HG02885 (cell line): ENCODE data around the gene SPART.
A peak's percentile ranks its signal among the peaks of the same experiment; 100 is the strongest.

Experiments used
- ATAC-seq: cut with Tn5 transposase; IDR thresholded peaks from one replicate; pipeline ENCODE4 v1.9.1; 2021; ENCODE audit warnings: mild to moderate bottlenecking; ENCODE audit not compliant: unreplicated experiment, poor library complexity

The SPART gene, protein sequence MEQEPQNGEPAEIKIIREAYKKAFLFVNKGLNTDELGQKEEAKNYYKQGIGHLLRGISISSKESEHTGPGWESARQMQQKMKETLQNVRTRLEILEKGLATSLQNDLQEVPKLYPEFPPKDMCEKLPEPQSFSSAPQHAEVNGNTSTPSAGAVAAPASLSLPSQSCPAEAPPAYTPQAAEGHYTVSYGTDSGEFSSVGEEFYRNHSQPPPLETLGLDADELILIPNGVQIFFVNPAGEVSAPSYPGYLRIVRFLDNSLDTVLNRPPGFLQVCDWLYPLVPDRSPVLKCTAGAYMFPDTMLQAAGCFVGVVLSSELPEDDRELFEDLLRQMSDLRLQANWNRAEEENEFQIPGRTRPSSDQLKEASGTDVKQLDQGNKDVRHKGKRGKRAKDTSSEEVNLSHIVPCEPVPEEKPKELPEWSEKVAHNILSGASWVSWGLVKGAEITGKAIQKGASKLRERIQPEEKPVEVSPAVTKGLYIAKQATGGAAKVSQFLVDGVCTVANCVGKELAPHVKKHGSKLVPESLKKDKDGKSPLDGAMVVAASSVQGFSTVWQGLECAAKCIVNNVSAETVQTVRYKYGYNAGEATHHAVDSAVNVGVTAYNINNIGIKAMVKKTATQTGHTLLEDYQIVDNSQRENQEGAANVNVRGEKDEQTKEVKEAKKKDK

DNA sequence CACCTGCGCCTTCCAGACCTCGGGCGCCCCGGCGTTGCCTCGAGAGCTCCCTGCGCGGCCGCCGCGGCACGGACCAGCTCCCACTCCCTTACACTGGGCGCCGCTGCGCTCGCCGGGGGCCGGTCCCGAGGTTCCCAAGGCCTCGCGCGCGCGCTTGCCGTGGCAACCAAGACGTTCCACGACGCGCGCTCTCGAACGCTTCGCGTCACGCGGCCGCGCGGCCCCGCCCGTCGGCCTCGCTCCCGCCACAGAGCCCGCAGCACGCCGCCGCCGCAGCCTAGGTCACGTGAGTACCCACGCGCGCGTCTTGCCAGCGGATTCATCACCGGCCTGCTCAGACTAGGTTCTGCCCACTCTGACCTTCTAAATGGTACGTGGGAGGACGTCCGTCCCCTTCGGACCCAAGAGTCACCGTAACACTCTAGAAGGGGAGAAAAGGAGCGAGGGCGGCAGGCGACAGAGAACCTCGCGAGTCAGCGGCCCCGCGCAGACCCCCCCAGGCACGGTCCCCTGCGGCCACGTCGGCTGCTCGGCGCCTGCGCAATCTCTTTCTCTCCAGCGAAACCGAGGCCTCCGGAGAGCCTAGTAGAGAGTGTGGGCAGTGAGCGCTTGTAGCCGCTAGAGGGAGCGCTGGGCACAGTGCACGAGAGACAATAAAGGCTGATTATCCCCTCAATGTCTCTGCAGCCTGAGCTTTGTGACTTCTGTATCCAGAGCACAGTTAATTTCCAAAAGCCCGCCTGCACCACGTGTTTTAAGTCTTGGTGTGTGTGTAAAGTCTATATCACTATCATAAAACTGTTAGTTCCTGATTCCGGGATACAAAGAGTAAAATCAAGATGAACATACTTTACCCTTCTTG, at the start of gene SPART:
SPART (minus strand) TSS at position 173 of the 862 bp plus-strand sequence. CDS start 10,564 bp downstream, outside the sequence.
- peak; percentile 95 for ATAC-seq

DNA sequence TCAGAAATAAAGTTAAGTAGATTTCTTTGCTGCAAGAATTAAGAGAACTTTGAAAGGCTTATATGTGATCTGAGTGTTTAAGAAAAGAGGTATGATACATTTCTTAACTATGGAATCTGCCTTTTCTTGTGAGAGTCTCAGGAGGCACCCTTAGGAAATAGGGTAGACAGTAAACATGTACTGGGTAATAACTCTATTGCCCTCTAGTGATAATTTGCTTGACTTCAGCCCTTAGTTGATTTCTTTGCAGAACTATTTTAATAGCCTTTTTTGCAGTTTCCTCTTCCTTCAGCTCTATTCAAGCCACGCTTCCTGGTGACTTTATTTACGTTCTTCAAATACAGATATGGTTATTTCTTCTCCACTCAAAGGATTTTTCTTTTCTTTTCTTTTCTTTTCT, 49.1 kb upstream of the SPART start:
- no peak for ATAC-seq

DNA sequence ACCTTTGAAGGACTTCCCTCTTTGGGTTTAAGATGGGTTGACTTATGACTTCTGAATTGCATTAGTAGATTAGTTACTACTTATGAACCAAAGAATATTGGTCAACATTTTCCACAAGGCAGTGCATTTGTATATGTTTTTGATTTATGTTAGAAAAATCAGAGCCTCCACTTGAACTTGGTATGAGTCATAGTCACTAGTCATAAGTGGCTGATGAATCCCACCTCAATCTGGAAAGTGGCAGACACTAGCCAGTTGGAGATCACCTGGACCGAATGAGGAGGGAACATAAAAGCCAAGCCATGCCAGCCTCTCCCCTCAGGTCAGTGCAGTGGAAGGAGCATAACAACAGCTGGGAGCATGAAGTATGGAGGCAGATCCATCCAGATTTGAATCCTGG, 39.3 kb upstream of the SPART start:
- ATAC-seq, result no peak

DNA sequence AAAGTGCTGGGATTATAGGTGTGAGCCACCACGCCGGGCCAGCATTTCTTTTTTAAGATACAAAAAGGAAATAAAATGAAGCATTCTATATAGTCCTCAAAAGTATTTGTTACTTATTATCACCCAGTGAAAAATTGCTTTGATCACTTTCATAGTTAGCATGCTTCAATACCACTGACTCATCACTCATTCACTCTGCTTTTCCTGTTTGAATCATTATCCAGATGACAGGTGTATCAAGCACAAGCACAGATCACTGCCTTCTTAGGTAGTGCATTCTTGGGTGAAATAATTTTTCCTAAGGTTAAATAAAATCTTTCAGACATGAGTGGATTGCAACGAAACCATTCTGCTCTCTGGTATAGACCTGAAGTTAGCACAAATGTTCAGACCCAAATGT, 35.8 kb upstream of the SPART start:
- no peak for ATAC-seq

DNA sequence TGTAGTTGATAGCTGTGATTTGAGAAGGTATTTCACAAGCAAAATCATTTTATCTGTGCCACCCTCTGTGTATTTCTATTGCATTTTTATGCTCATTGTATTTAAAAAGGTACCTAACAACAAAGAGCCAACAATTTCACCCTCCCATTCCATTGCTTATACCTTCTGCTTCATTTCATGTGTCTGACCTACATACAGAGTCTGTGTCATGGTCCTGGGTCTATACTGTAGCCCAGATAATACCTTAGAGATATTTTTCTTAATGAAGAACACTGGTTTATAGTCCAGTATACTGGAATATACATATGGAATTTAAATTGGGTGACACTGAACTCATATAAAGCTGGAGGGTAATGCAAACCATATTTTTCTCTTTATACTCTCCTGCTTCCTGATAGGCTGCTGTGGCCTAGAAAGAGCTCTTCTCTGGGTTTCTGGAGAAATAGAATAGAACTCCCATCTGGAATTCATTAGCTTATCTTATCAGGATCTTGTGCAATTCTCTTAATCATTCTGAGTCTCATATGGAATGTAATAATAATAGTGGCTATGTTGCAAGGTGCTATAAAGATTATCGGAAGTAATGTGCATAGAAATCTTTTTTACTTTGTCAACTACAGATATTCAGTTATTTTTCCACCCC, 31.8 kb upstream of the SPART start:
- no peak for ATAC-seq

DNA sequence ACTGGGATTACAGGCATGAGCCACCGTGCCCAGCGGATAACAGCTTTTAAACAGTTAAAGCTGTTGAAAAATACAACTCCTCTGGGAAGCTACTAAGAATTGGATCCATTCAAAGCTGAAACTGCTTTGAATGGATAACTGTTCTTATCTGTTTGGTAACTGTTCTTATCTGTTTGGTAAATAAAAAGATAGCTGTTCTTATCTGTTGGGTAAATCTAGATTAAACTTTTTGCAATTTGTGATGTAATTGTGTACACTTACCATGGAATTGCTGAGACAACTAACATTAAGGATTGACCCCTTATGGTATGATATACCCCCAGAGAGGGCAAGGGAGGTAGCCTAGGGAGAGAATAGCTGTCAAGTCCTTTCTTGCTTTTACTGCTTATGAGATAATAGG, 27.9 kb upstream of the SPART start:
- no peak for ATAC-seq

DNA sequence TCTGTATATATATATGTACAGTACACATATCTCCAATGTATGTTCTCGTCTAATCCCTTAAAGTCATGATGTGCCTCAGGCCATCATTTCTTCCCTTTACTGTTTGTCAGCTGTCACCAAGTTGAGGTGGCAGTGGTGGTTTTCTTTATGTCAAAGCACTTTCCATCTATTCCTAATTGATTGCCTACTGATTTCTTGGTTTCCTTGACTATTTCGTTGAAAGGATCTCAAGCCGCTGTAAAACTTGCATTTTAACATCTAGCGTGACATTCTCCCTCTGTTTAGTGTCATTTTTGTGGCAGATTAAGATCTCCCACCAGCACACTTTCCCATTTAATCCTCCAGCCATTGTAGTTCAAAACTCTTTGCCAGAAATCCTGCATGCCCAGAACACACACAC, 25.0 kb upstream of the SPART start:
- ATAC-seq, result no peak

DNA sequence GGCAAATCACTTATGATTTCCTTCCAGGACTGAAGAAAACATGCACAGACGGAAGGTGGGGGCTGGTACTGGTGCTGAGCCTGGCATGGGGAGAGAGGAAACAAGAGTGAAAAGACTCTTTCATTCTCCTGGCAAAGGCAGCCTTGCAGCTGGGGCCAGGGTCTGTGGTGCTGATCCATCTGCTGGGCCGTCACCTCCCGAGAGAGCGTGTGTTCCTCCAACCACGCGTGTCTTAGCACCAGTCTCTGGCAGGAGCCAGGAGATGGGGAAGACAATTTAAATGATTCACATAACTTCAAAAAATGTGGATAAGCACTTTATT, 23.9 kb upstream of the SPART start:
- no peak for ATAC-seq

DNA sequence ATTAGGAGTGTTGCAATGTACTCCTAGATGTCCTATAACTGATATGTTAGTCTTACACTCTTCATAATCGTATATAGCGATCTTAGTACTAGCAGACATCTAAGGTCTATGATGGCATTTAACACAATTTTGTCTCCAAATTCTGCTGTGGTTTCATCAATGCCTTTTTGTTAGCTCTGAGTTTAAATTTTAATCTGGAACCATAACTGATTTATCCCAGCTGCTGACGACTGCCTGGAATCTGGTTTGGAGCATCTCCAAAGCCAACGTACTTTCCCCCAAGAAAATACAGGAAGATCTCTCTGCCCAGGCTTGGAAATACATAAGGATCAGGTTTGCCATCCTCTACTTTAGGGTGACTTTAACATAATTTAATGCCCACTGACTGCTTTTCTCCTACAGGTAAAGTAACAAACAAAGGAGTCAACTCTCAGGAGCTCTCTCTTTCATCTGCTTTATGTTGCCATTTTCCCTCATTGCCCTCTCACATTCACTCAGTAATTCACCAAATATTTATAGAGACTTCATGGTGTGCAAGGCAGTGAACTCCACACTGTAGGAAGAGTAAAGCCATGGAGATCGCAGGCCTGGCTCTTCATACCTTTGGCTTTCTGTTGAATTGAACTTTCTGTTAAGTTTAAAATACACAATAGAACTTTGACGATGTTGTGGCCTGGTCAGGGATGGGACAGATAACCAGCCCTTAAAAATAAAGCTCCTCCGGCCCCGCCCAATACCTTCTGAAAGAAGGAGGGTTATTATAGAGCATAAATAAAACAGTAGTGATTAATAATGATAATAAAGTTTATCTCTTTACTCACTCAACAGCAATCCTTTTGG, 23.3 kb upstream of the SPART start:
- ATAC-seq, result no peak

DNA sequence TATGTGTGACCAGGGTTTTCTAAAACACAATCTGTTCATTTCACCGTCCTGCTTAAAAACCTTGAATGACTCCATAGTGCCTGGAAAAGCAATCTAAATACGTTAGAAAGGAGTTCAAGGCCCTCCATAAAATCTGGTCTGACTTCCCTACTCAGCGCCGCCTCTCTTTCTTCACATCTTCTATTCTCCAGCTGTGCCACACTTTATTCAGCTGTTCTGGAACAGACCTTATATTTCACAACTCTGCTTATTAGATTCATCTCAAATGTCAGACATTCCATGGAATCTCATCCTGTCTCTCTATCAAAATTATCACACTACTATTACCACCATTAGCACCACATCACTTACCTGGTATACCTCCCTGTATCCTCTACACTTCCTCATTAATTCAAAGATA, 19.8 kb upstream of the SPART start:
- ATAC-seq, result no peak

DNA sequence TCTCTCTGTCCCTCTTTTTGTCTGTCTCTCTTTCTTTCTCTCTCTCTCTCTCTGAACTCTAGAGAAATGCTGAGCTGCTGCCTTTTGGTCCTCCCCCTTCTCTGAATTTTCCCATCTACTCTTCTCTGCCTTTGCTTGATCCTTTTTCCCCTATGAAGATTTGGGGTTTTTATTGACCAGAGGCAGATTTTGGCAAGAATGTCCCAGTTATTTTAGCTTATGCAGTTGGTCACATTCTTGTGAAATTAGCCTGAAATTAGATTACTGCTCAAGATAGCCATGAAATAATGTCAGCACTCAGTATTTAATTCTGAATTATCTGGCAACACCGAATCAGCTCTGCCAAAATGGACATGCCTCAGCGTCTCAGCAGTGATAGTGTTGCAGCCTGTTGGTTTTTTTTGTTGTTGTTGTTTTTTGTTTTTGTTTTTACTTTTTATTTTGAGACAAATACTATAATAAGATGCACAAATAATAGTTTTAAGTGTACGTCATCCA, 17.2 kb upstream of the SPART start:
- no peak for ATAC-seq

DNA sequence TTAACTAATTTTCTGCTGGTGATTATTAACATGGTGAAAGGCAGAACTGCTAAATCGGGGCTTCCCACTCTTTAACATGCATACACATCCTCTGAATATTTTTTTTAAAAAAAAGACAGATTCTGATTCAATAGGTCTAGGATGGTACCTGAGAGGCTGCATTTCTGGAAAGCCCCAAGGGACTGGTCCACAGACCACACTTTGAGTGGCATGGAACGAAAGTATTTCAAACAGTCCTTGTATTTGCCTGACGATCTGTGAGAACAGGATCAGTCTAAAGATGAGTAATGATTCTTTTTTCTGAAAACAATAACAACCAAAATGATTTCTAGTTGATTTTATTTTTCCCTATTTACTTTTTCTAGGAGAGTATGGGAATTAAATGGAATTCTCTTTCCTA, 16.7 kb upstream of the SPART start:
- no peak for ATAC-seq

DNA sequence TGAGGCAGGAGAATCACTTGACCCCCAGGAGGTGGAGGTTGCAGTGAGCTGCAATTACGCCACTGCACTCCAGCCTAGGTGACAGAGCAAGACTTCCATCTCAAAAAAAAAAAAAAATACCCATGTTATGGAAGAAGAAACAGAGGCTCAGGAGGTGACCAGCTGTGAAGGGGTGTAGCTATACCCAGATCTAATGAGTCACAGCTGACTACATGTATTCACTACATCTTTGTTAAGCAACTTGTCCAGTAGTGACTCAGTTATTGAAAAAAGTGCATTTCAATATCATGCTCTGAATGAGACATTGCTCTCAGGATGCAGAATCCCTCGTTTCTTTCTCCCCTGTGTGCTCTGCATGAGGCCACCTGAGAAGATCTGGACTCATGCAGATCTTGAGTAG, 16.1 kb upstream of the SPART start:
- ATAC-seq, result no peak

DNA sequence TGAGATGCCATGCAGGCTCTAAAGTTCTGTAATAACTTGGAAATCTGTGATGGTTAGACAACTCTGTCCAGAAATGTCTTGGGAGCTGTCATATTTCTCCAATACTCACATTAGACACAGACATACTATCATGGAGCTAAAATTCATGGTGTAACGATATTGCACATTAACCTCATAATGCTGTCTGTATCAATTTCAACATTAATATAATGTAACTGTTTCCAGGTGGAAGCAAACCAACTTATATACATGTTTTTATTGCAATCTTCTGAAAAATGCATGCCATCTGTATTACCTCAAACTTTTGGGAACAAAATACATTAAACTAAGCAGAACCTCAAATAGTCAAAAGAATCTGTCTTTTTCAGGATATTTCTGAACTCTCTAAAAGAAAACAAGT, 14.7 kb upstream of the SPART start:
- ATAC-seq, result no peak

DNA sequence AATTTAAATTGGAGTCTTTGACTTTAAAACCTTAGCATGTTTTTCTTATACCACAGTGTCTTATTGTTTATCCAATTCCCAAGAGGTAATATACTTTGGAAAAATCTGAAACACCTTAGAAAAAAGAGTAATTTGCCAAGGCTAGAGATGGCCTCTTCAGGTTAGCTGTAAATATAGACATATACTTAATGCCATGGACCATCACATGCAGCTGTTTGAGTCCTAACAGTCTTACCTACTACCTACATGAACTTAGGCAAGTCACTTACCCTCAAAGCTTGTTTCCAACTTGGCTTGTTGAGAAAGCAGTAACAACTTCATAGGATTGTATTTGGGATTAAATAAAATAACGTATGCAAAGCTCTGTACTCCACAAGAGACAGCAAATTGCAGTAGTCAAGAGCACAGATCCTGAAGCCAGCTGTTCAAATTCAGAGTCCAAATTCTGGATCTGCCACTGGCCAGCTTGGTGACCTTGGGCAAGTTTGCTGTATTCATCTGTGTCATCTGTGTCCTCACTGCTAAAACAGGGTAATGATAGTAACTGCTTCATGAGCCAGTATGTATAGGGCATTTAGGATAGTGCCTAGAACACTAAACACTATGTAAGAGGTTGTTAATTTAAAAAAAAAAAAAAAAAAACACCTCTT, 13.2 kb upstream of the SPART start:
- no peak for ATAC-seq

DNA sequence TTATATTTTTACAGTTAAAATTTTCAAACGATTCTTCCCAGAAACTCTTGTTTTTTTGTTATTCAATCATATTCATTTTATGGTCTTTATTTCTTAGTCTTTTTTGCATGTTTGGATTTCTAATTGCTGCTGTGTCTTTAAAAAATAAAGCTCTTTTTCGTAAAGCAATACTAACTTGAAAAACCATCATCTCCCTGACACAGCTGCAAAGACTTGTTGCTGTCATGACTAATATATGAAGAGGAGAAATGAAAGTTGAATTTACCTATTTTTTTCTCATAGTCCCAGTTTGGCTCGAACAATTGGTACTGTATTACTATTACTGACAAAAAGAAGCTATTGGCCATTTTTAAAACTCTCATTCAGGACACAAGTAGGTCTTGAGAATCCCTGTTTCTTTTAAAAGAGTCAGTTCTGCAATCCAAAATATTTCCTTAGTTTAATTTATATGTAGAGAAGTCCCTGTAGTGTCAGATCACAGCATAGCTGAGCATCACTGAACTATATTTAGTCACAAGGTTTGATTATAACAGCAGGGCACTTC, 12.1 kb upstream of the SPART start:
- no peak for ATAC-seq

DNA sequence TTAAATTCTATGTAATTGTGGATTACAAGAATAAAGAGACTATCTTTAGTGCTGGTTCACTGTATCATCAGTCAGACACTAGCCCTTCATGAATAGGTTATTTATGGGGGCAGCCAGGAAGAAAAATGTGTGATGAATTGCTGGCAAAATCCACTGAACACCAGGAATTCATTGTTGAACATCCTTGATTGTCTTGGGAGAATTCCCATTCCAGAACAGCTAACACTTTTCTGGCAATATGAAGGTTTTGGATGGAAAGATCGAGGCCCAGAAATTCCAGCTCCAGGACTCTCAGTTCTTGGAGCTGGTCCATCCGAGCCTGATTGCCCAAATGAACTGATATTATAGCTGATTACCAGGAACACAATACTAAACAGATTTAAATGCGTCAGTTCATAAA, 11.5 kb upstream of the SPART start:
- no peak for ATAC-seq

DNA sequence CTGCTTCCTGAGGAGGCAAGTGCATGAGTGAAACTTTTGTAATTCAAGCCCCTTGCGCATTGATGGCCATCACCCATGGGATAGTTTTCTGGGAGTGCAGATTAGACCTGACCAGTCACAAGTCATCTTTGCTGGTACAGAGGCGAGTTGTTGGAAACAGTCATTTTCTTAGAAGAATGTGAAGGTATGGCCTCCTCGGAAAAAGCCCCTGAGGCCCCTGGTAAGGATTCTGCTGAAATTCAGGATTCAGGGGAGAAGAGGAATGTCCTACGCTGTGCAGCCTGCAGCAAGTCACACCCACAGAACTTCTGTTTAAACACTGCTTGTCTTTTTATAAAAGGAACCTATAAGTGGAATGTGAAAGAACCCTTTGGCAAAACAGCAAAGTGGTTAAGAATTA, 11.0 kb upstream of the SPART start:
- ATAC-seq, result no peak

DNA sequence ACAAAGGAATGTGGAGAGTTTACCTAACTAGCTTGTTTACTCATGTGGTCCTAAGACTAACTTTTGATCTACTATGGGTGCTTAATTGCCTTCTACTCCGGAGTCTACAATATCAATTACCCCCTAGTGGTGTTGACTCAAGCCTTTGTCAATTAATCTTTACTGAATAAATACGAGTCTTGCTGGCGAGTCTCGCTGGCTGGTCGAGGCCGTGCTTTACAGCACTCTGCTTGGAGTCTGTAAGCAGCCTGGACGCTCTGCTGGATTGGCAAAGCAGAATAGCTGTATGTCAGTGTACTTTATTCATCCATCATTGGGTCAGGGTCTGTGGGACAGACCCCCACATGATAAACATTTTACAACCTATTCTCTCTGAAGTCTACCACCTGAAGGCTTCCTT, 9.9 kb upstream of the SPART start:
- no peak for ATAC-seq
